A673 (cell line): Measurements from ENCODE around the gene MYO1F. TPM values are rescaled to one million over a fixed set of nuclear protein-coding genes. Genes with fewer than 3 reads are reported as not detected.

ENCODE experiments used
- BruUV-seq: library from RNA; stranded (reverse); fragments of 400-500 nt; replicated peaks from 2 replicates; lab custom pipeline; 2021; lab: Mats Ljungman, UMichigan
- CTCF ChIA-PET: fragments of 300-600 bp; sonication (Branson Sonifier 250); formaldehyde crosslinking; loops from one replicate; lab custom pipeline; 2022; ENCODE audit warnings: antibody characterized with exemption; lab: Charles Lee
- POLR2A ChIA-PET: fragments of 300-600 bp; sonication (Branson Sonifier 250); formaldehyde crosslinking; loops from one replicate; lab custom pipeline; 2022; ENCODE audit warnings: antibody characterized with exemption; ENCODE audit not compliant: low non-redundant PET; lab: Charles Lee
- DNase-seq: peaks from one replicate; pipeline ENCODE4 v3.0.0-alpha.2; 2015; ENCODE audit warnings: low spot score
- H3K27ac ChIP-seq: fragments of 200-600 bp; sonication (generic); 2 replicates; pipeline ENCODE4 v1.5.1; 2016; ENCODE audit warnings: mixed run types, low read depth, mild to moderate bottlenecking, mixed read lengths, antibody characterized with exemption, low read length; ENCODE audit not compliant: poor library complexity, severe bottlenecking
- H3K27me3 ChIP-seq: fragments of 200-600 bp; sonication (generic); replicated peaks from 2 replicates; pipeline ENCODE4 v1.6.1; 2017; ENCODE audit warnings: mixed run types, low read depth, mild to moderate bottlenecking, mixed read lengths, antibody characterized with exemption, low read length; ENCODE audit not compliant: insufficient read depth, poor library complexity
- H3K36me3 ChIP-seq: fragments of 200-600 bp; sonication (generic); 2 replicates; pipeline ENCODE4 v1.6.1; 2016; ENCODE audit warnings: mixed run types, mild to moderate bottlenecking, mixed read lengths, antibody characterized with exemption, low read length; ENCODE audit not compliant: insufficient read depth, poor library complexity, severe bottlenecking
- H3K4me1 ChIP-seq: fragments of 200-600 bp; sonication (generic); 2 replicates; pipeline ENCODE4 v1.6.1; 2017; ENCODE audit warnings: mixed run types, mild to moderate bottlenecking, mixed read lengths, antibody characterized with exemption, low read length; ENCODE audit not compliant: insufficient read depth, poor library complexity, severe bottlenecking
- H3K4me3 ChIP-seq: fragments of 200-600 bp; sonication (generic); 2 replicates; pipeline ENCODE4 v1.5.1; 2016; ENCODE audit warnings: low read depth, mixed run types, mild to moderate bottlenecking, mixed read lengths, low read length; ENCODE audit not compliant: poor library complexity, severe bottlenecking
- H3K9me3 ChIP-seq: fragments of 200-600 bp; sonication (generic); 2 replicates; pipeline ENCODE4 v1.6.1; 2016; ENCODE audit warnings: mixed run types, low read depth, mild to moderate bottlenecking, mixed read lengths, antibody characterized with exemption, low read length; ENCODE audit not compliant: poor library complexity, severe bottlenecking
- EZH2 ChIP-seq: fragments of 200-600 bp; sonication (generic); IDR thresholded peaks from 2 replicates; pipeline ENCODE4 v1.6.1; 2017; ENCODE audit warnings: borderline replicate concordance, low read depth, mild to moderate bottlenecking, mixed read lengths, antibody characterized with exemption, low read length; ENCODE audit not compliant: poor library complexity, severe bottlenecking
- intact Hi-C: fragments of 100-400 bp; cut with micrococcal nuclease; formaldehyde crosslinking; loops from one replicate; pipeline ENCODE4 v1.10.0; 2022; ENCODE audit not compliant: unreplicated experiment
- total RNA-seq: library from RNA; stranded (reverse); gene quantifications from 2 replicates; pipeline ENCODE4 v1.2.3, GENCODE V29; 2021
- TF ChIP-seq, protein P1 (sequence below): fragments of 300-800, 200-600 bp; sonication (generic); conservative IDR thresholded peaks from 2 replicates; pipeline ENCODE4 v1.5.1; 2017; ENCODE audit warnings: low read depth, mild to moderate bottlenecking, antibody characterized with exemption, low read length, moderate library complexity, mixed read lengths

The MYO1F gene
- total RNA-seq, 1 experiment from 2014 or later, result 0.26 TPM

DNA sequence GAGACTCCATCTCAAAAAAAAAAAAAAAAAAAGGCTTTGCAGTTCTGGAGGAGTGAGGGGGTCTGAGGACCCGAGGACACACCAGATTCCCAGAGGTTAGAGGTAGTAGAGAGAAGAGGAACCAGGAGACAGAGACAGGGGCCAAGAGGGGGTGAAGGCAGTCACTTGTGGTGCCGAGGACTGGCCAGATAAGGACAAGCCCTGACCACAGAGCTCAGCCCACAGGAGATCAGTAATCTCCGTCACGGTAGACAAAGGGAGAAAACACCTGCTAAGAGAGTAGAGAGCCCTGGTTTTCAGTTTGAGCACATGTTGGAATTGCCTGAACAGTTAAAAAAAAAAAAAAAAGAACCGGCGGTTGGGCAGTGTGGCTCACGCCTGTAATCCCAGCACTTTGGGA, 73.1 kb downstream of the MYO1F start:
- H3K36me3 ChIP-seq, result no peaks in the 10 kb centered on the region
- H3K27ac ChIP-seq, result no peak overlapping the region

DNA sequence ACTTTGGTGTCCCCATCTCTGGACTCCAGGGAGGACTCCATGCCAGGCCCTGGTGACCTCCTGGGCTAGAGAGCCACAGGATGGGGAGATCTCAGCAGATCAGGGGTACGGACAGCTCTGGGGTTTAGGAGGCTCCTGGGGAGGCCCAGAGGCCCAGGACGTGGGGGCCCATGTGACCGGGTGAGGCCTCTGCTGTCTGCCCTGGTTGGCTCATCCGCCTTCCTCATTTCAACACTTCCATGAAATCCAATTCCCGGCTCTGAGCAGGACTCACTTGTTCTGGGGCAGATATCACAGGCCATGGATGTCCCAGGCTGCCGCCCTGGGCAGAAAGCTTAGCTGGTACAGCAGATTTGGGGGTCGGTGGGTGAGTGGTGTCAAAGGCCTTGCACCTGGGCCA, 73.7 kb downstream of the MYO1F start:
- H3K4me1 ChIP-seq, result peaks cover 21% of the 10 kb centered on the region
- no peak overlapping the region for H3K4me3 ChIP-seq
- ChIA-PET POLR2A (no interaction called here), CTCF (interaction anchor here (0.7 kb wide), 2 partner anchors 59 to 76 kb away, joined by 11 to 12 read pairs; no protein-coding TSS in a partner anchor)
- no peaks in the 10 kb centered on the region for H3K27me3 ChIP-seq
- intact Hi-C loops, result no loop called here
- no peak for DNase-seq
- TF ChIP-seq EZH2, result no peak
- TF ChIP-seq, protein P1, sequence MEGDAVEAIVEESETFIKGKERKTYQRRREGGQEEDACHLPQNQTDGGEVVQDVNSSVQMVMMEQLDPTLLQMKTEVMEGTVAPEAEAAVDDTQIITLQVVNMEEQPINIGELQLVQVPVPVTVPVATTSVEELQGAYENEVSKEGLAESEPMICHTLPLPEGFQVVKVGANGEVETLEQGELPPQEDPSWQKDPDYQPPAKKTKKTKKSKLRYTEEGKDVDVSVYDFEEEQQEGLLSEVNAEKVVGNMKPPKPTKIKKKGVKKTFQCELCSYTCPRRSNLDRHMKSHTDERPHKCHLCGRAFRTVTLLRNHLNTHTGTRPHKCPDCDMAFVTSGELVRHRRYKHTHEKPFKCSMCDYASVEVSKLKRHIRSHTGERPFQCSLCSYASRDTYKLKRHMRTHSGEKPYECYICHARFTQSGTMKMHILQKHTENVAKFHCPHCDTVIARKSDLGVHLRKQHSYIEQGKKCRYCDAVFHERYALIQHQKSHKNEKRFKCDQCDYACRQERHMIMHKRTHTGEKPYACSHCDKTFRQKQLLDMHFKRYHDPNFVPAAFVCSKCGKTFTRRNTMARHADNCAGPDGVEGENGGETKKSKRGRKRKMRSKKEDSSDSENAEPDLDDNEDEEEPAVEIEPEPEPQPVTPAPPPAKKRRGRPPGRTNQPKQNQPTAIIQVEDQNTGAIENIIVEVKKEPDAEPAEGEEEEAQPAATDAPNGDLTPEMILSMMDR, result no peak
- H3K9me3 ChIP-seq, result no peaks in the 10 kb centered on the region
- no peaks in the 10 kb centered on the region for H3K36me3 ChIP-seq
- H3K27ac ChIP-seq, result no peak overlapping the region
- no TSS peak for BruUV-seq

More for the DNA sequence above, 73.1 kb downstream of the MYO1F start:
- Histone ChIP-seq H3K4me3 (no peak overlapping the region), H3K27me3 (no peaks in the 10 kb centered on the region), H3K4me1 (peaks cover 21% of the 10 kb centered on the region), H3K9me3 (no peaks in the 10 kb centered on the region)
- no peak for DNase-seq
- ChIA-PET CTCF (interaction anchor here (0.7 kb wide), 1 partner anchor 75 kb away, joined by 11 read pairs; no protein-coding TSS in a partner anchor), POLR2A (no interaction called here)
- intact Hi-C loops, result no loop called here
- BruUV-seq, result no TSS peak
- TF ChIP-seq, protein P1, result no peak
- no peak for TF ChIP-seq EZH2

DNA sequence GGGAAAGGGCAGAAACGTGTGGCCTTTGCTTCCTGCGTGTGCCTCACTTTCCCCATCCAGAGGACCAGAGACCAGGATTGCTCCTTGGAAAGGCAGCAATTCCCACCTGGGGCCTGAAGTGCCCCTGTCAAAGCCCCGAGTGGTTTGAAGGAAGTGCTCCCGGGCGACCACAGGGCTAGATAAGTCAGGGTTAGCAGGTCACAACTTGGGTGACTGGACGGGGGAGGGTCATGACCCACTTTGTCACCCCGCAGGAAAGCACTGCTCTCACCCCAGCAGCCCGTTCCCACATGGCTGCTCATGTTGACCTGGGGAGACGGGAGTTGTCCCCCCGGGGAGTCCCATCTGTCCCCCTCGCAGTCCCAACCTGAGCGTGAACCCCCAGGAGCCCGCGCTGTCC, 75.3 kb downstream of the MYO1F start:
- BruUV-seq, result no TSS peak
- Histone ChIP-seq H3K9me3 (no peaks in the 10 kb centered on the region), H3K27ac (no peak overlapping the region), H3K4me1 (peaks cover 21% of the 10 kb centered on the region), H3K36me3 (no peaks in the 10 kb centered on the region), H3K27me3 (no peaks in the 10 kb centered on the region), H3K4me3 (no peak overlapping the region)
- ChIA-PET POLR2A (no interaction called here), CTCF (no interaction called here)
- TF ChIP-seq, protein P1, result no peak
- no peak for TF ChIP-seq EZH2
- DNase-seq, result no peak
- intact Hi-C loops, result no loop called here
